Measurements from ENCODE around the gene MYRIP.

The MYRIP gene

DNA sequence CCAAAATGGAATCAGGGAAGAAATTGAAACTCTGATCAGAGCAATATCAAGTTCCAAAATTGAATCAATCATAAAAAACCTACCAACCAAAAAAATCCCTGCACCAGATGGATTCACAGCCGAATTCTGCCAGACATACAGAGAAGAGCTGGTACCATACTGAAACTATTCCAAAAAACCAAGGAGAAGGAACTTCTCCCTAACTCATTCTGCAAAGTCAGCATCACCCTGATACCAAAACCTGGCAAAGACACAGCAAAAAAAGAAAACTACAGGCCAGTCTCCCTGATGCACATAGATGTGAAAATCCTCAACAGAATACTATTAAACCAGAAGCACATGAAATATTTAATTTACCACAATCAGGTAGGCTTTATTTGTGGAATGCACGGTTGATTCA lies 118.1 kb downstream of the MYRIP start:
- Histone ChIP-seq H3F3A (ENCODE audit: control insufficient read depth, insufficient read depth) (no peaks in the 10 kb centered on the region), H3K4me2 (ENCODE audit: low read length) (no peak overlapping the region), H3K4me3 (ENCODE audit: low read length) (no peak overlapping the region), H3K36me3 (ENCODE audit: control insufficient read depth, low read length) (no peaks in the 10 kb centered on the region), H4K20me1 (ENCODE audit: control insufficient read depth, insufficient read depth, low read depth, low read length) (no peaks in the 10 kb centered on the region), H3K27me3 (ENCODE audit: control insufficient read depth, low read length) (no peaks in the 10 kb centered on the region), H3K9me3 (ENCODE audit: control insufficient read depth, insufficient read depth, low read length) (no peaks in the 10 kb centered on the region), H3K9me2 (replicated peaks; ENCODE audit: control insufficient read depth, low read length) (no peaks in the 10 kb centered on the region), H3K79me2 (ENCODE audit: control insufficient read depth, low read length) (no peaks in the 10 kb centered on the region), H3K27ac (ENCODE audit: low read depth, low read length) (no peak overlapping the region), H3K4me1 (ENCODE audit: control insufficient read depth, low read length) (no peaks in the 10 kb centered on the region)
- TF ChIP-seq, protein P1, sequence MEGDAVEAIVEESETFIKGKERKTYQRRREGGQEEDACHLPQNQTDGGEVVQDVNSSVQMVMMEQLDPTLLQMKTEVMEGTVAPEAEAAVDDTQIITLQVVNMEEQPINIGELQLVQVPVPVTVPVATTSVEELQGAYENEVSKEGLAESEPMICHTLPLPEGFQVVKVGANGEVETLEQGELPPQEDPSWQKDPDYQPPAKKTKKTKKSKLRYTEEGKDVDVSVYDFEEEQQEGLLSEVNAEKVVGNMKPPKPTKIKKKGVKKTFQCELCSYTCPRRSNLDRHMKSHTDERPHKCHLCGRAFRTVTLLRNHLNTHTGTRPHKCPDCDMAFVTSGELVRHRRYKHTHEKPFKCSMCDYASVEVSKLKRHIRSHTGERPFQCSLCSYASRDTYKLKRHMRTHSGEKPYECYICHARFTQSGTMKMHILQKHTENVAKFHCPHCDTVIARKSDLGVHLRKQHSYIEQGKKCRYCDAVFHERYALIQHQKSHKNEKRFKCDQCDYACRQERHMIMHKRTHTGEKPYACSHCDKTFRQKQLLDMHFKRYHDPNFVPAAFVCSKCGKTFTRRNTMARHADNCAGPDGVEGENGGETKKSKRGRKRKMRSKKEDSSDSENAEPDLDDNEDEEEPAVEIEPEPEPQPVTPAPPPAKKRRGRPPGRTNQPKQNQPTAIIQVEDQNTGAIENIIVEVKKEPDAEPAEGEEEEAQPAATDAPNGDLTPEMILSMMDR (IDR thresholded peaks at IDR 0.05; ENCODE audit: low read depth, low read length, poor library complexity, severe bottlenecking) = no peak
- TF ChIP-seq EZH2phosphoT487 (IDR thresholded peaks at IDR 0.05; ENCODE audit: borderline replicate concordance, low read length) = no peak

DNA sequence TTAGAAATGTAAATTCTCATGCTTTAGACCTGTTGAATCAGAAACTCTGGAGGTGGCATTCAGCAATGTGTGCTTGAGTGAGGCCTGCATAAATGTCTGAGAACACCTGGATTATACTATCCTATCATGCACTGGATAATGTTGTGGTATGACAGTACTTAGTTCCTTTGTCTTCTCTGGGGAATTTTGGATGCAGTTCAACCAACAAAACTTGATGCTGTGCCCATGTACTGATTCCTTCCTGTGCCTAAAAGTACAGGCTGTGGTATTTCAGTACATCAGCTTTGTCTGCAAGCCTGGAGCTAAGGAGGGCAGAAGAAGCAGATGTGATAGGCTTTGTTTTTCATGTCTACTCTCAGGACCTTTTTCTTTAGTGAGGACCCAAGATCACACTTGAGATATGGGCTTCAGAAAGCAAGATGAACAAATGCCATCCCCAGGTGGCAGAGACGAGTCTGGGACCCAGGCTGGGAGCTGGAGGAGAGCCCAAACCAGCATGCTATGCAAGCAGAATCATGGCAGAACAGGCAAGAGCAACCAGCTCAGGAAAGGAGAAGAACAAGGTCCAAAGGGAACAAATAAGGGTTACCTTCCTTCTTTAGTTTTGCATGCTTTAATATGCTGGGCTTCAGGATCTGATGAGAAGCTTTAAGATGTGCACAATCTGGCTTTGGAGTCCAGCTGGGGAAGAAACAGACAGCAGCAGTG lies 124.7 kb downstream of the MYRIP start:
- H3K27me3 ChIP-seq (ENCODE audit: control insufficient read depth, low read length) = no peaks in the 10 kb centered on the region
- no peaks in the 10 kb centered on the region for H3F3A ChIP-seq (ENCODE audit: control insufficient read depth, insufficient read depth)
- no peak overlapping the region for H3K4me2 ChIP-seq (ENCODE audit: low read length)

DNA sequence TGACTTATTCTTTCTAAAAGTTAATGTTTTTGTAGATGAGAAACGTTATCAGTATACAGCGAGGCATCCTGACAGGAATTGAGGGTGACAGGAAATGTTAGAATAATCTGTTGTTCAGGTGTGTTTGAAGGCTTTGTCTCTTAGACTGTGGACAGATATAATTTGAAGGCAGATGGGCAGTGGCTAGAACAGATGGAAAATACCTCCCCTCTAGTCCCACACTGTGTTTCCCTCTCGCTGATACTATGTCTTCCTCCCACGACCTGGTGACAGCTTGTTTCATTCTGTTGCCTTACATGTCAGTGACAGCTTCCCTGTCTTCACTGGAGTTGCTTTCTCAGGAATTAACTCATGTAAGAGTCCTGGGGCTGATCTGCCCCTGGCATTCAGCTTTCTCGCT lies 125.3 kb downstream of the MYRIP start:
- no peaks in the 10 kb centered on the region for H3K36me3 ChIP-seq (ENCODE audit: control insufficient read depth, low read length)
- no peaks in the 10 kb centered on the region for H3K27me3 ChIP-seq (ENCODE audit: control insufficient read depth, low read length)
- no peak overlapping the region for H3K4me2 ChIP-seq (ENCODE audit: low read length)
- no peaks in the 10 kb centered on the region for H3F3A ChIP-seq (ENCODE audit: control insufficient read depth, insufficient read depth)
- no peak overlapping the region for H3K27ac ChIP-seq (ENCODE audit: low read depth, low read length)
- H3K9me2 ChIP-seq (replicated peaks; ENCODE audit: control insufficient read depth, low read length) = no peaks in the 10 kb centered on the region
- no peak overlapping the region for H3K4me3 ChIP-seq (ENCODE audit: low read length)
- H3K4me1 ChIP-seq (ENCODE audit: control insufficient read depth, low read length) = no peaks in the 10 kb centered on the region
- H3K9me3 ChIP-seq (ENCODE audit: control insufficient read depth, insufficient read depth, low read length) = no peaks in the 10 kb centered on the region
- no peaks in the 10 kb centered on the region for H4K20me1 ChIP-seq (ENCODE audit: control insufficient read depth, insufficient read depth, low read depth, low read length)
- H3K79me2 ChIP-seq (ENCODE audit: control insufficient read depth, low read length) = no peaks in the 10 kb centered on the region
- TF ChIP-seq EZH2phosphoT487 (IDR thresholded peaks at IDR 0.05; ENCODE audit: borderline replicate concordance, low read length) = no peak
- TF ChIP-seq, protein P1 (IDR thresholded peaks at IDR 0.05; ENCODE audit: low read depth, low read length, poor library complexity, severe bottlenecking) = no peak

More for the DNA sequence above, 124.7 kb downstream of the MYRIP start:
- Histone ChIP-seq H3K4me3 (ENCODE audit: low read length) (no peak overlapping the region), H3K4me1 (ENCODE audit: control insufficient read depth, low read length) (no peaks in the 10 kb centered on the region), H3K9me3 (ENCODE audit: control insufficient read depth, insufficient read depth, low read length) (no peaks in the 10 kb centered on the region), H3K79me2 (ENCODE audit: control insufficient read depth, low read length) (no peaks in the 10 kb centered on the region), H3K36me3 (ENCODE audit: control insufficient read depth, low read length) (no peaks in the 10 kb centered on the region), H3K9me2 (replicated peaks; ENCODE audit: control insufficient read depth, low read length) (no peaks in the 10 kb centered on the region), H4K20me1 (ENCODE audit: control insufficient read depth, insufficient read depth, low read depth, low read length) (no peaks in the 10 kb centered on the region), H3K27ac (ENCODE audit: low read depth, low read length) (no peak overlapping the region)
- TF ChIP-seq EZH2phosphoT487 (IDR thresholded peaks at IDR 0.05; ENCODE audit: borderline replicate concordance, low read length) = no peak
- TF ChIP-seq, protein P1 (IDR thresholded peaks at IDR 0.05; ENCODE audit: low read depth, low read length, poor library complexity, severe bottlenecking) = no peak

Measured in DOHH2 (cell line).